Erythroblast (primary cell): ENCODE measurements around the gene RAD54L2.

Experiments
- GATA1 ChIP-seq: IDR thresholded peaks from 2 replicates; pipeline ENCODE4 v1.6.1; 2011; ENCODE audit warnings: low read depth, mild to moderate bottlenecking, control low read depth, low read length, moderate library complexity
- POLR2A ChIP-seq: IDR thresholded peaks from 2 replicates; pipeline ENCODE4 v1.6.1; 2011; ENCODE audit warnings: mild to moderate bottlenecking, low read length

DNA sequence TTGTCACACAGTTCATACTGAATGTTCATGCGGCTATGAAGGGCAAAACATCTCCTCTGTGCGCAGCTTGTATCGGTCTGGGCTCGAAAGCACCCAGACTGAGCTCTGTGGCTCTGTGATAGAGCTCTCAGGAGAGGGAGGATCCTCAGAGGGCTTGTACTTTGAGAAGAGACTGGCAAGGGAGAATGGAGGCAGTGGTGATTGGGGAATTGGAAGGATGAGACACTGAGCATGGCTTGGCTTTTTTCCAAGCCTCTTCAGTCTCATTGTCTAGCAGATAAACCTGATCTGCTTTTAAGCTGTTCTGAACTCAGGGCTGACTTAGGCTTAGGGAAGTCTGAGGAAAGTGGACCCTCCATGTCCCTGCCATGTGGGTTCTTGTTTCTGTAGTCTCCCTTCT lies 43.0 kb downstream of the RAD54L2 start:
- TF ChIP-seq GATA1 (no peak), POLR2A (no peak)
